Left ventricle myocardium superior (tissue), 1 donor: ENCODE results near the gene FOXL2NB. TPM values are rescaled to one million over a fixed set of nuclear protein-coding genes. Genes with fewer than 3 reads are reported as not detected.

Source experiments
- ATAC-seq: fragments of 200-7000 bp; cut with Tn5 transposase; one replicate; pipeline ENCODE4 v1.9.1; 2020; ENCODE audit warnings: mild to moderate bottlenecking, moderate library complexity
- DNase-seq: peaks from one replicate; pipeline ENCODE4 v3.0.0-alpha.2; 2020
- intact Hi-C: fragments of 100-400 bp; cut with micrococcal nuclease; formaldehyde crosslinking; loops from one replicate; pipeline ENCODE4 v1.11.0; 2022
- total RNA-seq: library from RNA; stranded (reverse); fragmentation: NEBNext Ultra II Directional; extraction: Animal tissue kit (Norgen Biotek cat#: 25700); gene quantifications from one replicate; pipeline ENCODE4 v1.2.1, GENCODE V29; 2021
- donor health status: DM: no; HTN: yes; CAD: no; lungs with severe emphysema.

FOXL2NB gene
- total RNA-seq, 1 donor from 2014 or later = not detected

DNA sequence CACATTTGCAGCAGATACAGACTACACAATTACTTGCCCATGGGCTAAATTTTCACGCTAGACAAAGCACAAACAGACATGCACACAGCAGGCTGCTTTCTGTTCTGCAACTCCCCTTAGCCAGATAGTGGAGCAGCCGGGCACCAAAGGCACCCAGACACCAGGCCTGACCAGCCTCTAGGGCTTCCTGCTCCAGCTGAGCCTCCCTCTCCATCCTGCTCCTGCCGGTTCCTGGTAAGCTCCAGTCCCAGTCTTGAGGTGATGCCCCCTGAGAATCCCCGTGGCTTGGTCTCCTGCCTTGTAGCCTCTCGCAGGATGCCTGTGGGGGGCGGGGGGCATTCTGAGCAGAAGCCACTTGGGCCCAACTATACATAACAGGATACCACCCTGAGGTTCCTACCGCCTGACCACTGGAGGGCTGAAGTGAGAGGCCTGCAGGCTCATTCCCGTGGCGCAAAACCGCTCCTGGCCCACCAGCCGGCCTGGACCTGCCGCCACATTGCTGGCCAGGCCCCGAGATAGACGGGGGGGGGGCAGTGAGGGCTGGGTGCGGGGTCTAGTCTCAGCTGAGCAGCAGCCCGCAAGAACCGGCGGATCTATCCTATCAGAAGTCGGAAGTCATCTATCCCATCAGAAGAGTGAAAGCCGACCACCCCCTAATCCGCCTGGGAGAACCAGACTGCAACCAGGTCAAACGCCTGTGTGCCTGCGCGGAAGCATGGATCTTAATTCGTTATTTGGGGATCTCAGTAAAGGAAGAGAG is 4.0 kb upstream of the FOXL2NB start:
- ATAC-seq = no peak
- DNase-seq = no peak
- intact Hi-C loops = no loop called here

DNA sequence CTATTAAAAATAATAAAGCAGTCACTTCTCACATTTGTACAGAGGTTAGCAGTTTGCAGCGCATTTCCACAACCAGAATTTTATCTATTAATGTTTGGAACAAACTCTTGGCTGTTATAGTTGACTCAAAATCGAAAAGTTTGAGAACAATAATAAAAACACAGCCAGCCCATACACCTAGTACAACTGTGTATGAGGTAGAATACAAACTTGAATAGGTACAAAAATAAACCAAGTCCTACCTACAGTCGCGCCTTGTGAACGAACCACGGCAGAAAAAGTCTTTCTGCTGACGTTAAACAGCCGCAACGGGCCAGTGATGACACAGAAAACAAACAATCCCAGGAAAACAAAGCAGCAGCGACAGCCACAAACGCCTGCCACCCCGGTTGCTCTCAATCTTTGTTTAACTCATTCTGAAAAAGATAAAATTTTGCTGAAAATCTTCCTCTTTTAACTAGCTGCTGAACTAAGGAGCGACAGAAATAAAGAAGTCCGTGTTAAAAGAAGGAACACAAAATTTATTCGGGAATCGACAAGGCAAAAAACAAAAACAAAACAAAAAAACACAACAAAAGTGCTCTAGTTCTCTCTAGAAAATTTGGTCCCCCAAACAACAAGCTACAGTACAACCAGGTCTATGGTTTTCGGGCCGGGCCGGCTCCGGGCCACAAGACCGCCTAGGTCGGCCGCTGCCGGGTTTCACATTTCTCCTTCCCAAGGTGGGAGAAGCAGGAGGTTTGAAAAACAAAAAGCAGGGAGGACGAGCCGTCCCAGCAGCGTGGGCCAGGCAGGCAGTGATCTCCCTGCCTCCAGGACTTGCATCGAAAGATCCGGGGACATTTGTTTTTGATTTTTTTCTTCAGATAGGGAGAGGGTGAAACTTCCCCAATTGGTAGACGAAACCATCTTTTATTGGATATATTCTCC is 3.0 kb upstream of the FOXL2NB start:
- no peak for DNase-seq
- intact Hi-C loops = no loop called here
- ATAC-seq = no peak

DNA sequence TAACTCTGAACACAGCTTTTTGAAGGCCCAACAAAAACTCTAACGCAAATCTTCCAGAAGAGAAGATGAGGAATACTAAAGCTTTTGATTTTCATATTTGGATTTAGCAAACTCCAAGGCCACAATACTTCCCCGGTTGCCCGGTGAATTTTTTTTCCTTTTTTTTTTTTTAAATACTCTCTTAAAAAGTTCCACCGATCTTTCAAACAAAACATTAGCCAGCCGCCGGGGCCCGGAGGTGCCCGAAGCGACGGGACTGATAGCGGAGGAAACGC is 2.4 kb upstream of the FOXL2NB start:
- no peak for DNase-seq
- no peak for ATAC-seq
- intact Hi-C loops = no loop called here

DNA sequence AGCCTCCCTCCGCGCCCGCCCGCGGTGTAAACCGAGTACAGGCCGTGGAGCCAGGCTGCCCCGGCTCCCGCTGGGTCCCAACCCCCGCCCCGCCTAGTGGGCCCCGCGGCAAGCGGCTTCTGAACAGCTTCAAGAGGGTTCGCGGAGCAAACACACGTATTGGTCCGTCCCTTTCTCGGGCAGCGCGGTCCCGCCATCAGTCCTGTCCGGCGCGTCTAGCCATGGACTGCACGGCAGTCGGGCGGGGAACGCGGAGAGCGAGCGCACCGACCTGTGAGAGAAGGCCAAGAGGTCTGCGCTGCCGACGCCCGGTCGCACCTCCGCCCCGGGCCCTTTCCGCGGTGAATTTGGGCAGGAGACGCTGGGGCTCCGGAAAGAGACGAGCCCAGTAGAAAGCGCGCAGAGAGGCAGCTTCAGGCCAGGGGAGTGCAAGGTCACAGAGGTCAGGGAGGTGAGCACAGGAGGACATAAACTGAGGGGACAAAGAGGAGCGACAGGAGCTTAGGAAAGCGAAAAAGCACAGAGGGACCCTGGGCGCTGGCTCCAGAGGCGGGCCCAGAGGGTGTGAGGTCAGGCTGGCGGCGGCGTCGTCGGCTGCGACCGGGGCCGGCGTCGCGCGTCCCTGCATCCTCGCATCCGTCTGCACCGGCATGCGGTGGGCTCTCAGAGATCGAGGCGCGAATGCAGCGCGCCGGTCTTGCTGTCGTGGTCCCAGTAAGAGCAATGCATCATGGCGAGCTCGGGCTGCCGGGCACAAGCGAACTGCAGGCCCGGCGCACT is 1.9 kb upstream of the FOXL2NB start:
- no peak for ATAC-seq
- intact Hi-C loops = no loop called here
- DNase-seq = no peak

DNA sequence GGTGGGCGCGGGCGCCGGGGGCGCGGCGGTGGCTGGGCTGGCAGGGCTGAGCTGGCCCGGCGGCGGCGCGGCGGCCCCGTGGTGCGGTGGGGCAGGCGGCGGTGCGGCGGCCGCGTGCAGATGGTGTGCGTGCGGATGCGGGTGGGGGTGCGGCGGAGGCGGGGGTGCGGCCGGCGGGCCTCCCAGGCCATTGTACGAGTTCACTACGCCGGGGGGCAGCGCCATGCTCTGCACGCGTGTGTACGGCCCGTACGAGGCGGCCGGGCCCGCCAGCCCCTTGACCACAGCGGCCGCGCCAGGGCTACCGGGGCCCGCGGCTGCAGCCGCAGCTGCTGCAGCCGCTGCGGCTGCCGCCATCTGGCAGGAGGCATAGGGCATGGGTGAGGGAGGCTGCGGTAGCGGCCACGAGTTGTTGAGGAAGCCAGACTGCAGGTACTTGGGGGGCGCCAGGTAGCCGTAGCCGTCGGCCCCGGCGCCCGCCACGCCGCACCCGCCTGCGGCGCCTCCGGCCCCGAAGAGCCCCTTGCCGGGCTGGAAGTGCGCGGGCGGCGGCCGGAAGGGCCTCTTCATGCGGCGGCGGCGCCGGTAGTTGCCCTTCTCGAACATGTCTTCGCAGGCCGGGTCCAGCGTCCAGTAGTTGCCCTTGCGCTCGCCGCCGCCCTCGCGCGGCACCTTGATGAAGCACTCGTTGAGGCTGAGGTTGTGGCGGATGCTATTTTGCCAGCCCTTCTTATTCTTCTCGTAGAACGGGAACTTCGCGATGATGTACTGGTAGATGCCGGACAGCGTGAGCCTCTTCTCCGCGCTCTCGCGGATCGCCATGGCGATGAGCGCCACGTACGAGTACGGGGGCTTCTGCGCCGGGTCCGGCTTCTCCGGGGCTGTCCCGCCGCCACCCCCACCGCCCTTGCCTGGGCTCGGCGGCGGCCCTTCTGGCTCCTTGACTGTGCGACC is 1.0 kb upstream of the FOXL2NB start:
- intact Hi-C loops = no loop called here
- DNase-seq (no peak), ATAC-seq (peak; percentile 11)

DNA sequence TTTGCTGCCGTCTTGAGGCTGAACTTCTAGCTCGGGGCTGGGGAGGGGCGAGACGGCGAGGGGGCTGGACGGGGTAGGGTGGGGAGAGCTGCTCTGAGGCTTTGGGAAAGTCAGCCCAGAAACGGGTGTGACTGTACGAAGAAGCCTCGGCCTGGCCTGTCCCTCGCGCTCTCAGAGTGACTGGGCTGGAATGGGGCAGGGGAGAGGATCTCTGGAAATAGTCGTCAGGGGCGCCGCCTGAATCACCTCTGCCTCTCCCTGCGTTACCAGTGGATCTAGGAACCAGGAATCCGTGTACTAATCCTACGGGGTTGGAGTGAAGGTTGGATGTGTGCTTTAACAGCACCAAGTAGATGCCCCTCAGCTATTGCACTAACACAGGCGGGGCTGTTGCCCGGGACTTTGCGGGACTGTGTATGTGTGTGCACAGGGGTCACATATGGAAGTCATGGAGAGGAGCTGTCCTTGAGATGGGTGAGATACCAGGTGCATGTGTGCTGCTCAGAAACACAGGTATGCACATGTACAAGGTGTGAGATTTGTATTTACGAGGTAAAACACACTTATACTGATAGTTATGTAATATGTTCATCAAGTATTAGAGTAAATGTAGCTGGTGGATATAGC is 591 bp downstream of the FOXL2NB start:
- DNase-seq = no peak
- ATAC-seq = no peak
- intact Hi-C loops = no loop called here

DNA sequence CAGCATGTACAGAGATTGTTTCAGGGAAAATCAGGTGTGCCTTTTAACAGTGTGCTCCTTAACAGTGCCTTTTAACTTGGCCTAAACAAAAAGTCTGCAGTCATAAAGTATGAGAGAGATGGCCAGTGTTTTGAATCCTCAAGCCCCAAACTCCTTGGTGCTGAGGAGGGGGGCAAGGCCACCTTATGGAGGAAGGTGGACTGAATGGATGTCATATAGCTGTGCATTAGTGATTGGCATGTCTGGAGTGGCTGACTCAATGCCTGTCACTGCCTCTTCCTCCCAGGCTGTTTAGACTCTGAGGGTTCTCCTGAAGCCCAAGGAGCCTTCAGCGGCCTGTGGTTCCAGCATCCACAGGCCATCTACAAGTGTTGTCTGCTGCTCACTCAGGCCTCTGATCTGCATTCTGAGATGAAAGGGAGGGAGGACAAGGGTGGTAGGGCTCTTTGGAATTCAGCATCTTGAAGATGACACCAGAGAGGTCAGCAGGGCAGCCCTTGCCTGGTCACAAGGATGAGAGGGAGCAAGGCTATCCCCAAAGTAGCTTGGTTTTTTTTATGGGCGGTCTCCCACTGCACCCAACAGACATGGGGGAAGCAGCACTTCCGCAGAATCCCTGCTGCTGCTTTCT is 1.5 kb downstream of the FOXL2NB start:
- intact Hi-C loops = no loop called here
- DNase-seq (no peak), ATAC-seq (no peak)

DNA sequence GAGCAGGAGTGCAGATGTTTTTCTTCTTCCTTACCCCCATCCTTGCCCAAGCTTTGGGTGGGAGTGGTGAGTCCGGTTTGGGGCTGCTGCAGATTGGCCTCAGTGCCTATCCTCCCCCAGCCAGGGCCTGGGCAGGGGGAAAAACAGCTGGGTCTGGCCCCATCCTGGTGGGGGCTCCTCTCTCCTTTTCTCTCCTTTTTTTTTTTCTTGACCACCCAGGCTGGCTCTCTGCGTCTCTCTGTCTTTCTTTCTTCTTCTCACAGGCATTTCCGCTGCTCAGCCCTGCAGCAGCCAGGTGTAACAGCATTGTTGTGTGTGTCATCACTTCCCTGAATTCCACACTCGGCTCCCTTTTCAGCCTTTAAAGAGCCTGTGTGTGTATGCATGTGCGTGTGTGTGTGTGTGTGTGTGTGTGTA is 2.0 kb downstream of the FOXL2NB start:
- intact Hi-C loops = no loop called here
- no peak for DNase-seq
- ATAC-seq = no peak

DNA sequence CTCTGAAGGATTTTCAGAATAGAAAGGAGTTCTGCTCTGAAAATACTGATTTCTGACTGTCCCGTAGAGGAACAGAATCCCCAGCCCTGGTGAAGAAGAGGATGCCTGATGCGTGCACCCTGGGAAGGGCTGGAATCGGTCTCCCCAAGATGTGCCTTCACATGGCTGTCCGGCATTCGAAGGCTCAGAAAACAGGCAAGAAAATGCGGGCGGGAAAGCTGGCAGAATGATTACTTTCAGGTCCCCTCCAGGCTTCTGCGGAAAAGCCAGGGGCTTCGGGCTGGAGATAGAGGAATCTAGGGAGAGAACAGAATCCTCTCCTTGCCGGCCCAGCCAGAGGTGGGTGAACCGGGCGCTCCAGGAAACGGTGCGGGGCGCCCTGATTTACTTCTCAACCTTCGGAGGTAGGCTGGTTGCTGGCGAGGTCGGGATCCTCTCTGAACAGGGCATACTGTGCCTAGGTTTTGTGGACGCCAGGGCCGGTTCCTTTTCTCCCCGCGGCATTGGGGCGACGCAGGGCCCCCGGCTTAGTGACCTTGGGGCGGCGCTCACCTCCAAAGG is 2.5 kb downstream of the FOXL2NB start:
- DNase-seq (no peak), ATAC-seq (no peak)
- intact Hi-C loops = no loop called here

DNA sequence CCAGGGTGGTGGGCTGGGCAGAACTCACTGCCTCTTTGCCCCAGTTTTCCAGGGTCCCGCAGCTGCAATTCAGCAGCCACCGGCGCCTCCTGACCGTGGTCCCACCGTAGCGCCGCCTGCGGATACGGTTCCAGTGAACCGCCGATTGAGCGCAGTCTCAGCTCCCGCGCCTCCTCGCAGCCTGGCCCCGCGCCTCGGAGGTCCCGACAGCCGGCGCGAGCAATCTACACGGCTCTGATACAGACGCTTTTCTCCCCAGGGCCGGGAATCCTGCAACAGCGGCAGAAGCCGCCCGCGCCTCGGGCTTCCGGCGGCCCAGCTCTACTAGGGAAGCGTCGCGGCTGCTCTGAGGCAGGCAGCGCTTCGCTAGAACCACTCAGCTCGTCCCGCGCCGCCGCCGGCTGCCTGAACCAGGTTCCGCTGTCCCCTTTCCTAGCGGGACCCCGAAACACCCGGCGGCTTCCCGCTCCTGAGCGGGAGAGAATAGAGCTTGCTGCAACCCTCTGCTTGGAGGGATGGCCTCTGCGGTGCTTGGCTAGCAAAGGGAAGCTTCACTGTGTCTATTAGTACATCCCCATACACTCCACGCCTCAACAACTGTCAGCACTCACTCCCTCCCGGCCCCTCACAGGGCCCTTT is 3.1 kb downstream of the FOXL2NB start:
- peak; percentile 55 for DNase-seq
- intact Hi-C loops = no loop called here
- ATAC-seq = peak; percentile 67

DNA sequence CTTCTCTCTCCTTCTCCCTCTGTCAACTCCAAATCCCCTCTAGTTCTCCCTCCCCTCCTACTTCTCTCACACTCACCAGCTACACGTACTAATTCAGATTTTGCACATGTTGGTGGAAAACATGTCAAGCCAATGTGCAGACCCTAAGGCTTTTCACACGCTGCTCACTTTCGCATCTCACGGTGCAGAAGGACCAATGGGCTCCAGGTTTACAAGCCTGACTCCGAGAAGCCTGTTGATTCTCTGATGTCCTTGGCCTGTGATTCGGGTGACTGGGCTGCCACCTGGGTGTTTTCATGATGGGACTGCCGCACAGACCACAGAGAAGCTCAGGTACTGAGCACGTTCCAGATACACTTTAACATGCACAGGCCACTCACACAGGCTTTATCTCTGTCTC is 3.7 kb downstream of the FOXL2NB start:
- ATAC-seq = no peak
- no peak for DNase-seq
- intact Hi-C loops = no loop called here

DNA sequence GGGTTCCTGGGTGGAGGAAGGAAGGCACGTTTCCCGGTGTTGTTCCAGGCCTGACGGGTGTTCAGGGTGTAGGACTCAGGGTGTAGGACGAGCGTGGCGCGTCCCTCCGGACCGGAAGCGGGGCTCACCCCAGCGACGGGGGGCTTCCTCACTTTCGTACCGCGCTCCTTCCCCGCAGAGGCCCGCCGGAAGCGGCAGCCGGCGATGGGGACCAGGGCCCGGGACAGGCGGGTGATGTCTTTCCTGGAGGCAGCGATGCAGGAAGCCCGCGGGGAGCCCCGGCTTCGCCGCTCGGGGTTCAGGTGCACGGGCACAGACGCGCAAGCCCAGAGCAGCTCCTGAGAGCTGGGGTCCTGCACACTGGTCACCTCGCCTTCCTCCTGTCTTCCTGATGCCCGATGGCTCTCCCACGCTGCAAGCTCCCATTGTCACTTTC is 13.4 kb downstream of the FOXL2NB start:
- intact Hi-C loops = no loop called here
- no peak for ATAC-seq
- no peak for DNase-seq

DNA sequence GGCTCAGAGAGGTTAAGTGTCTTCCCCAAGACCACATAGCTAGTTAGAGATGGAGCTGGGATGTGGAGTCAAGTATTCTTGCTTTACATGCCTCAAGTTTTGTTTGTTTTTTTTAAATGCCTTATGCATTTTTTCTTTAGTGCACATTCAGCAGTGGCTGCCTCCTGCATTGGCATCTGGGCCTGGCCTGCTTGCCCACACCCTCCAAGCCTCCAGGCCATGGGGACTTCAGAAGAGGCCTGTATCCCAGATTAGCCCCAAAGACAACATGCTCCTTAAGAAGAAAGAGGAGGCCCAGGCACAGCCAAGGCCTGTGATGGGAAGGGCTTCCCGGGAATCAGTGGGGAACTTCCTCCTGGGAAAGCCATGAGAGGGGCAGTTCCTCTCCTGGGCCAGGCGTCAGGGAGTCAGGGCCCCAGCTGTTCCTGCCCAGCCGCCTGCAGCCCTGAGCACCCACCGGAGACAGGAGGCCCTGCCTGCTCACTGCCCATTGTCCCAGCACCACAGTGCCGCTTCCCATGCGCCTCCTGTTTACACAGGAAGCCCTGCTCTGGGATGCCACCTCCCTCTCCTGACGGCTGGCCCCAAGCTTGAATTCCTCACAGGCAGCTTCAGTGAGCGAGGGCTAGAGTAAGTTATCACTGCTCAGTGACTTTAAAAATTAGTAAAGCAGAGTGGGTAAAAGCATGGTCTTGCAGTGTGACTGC is 16.0 kb downstream of the FOXL2NB start:
- no peak for ATAC-seq
- intact Hi-C loops = no loop called here
- DNase-seq = no peak

DNA sequence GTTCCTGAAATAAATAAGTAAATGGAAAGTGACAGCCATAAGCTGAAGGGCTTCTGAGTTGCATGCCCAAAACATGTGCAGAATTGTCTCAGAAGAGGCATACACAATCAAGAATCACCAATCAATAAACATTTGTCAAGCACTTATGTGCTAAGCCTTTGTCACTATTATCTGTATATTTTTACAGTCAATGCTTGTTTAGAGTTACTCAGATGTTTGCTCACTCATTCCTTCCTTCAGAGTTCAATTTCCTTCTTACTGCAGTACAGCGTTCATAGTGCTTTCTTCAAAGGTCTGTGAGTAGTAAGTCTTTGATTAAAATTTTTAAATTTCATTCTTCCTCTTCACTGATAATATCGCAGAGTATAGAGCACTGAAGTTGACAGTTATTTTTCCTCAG is 17.2 kb downstream of the FOXL2NB start:
- ATAC-seq (no peak), DNase-seq (no peak)
- intact Hi-C loops = no loop called here

DNA sequence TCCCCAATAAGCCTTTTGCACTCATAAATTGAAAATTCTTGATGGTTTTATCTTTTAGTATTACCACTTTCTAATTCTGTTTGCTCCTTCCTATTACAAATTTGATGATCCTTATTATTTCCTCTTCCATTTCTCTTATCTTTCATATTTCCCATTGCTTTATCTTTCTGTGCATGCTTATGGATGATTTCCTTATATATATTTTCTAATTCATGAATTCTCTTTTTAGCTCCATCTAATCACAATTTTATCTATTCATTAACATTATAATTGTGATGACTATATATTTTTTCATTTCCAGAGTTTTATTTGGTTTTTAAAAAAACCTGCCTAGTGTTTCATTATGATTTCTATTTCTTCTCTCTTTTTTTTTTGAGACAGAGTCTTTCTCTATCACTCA is 17.9 kb downstream of the FOXL2NB start:
- ATAC-seq (no peak), DNase-seq (no peak)
- intact Hi-C loops = no loop called here

DNA sequence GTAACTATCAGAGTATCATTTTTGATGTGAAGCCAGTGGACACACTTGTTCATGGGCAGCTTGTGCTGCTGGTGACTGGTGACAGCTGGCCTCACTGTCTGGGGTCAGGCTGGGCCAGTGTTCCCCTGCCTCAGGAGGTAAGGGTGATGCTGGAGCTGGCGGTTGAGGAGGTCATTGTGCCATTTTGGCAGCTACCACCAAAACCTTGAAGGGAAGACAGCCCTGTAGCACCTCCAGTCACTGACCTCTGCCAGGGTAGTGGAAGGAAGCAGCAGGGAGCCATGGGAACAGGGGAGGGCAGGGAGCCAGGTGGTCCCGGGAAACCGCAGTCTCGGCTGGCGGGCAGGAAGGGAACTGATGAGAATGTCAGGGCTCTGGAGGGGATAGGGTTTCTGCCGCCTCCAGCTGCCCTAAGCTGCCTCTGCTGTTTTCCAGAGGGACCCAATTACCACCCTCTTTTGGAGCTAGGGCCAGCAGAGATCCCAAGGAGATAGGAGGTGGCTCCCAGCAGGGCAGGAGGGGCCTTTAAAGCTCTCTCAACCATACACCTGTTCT is 24.8 kb downstream of the FOXL2NB start:
- intact Hi-C loops = no loop called here
- no peak for ATAC-seq
- DNase-seq = no peak
